Measurements from ENCODE around the gene SSNA1. TPM values are rescaled to one million over a fixed set of nuclear protein-coding genes. Genes with fewer than 3 reads are reported as not detected.

Gene SSNA1
- total and polyA plus RNA-seq, 12 donors, result 13.2 to 138 (median 70.3) TPM

DNA sequence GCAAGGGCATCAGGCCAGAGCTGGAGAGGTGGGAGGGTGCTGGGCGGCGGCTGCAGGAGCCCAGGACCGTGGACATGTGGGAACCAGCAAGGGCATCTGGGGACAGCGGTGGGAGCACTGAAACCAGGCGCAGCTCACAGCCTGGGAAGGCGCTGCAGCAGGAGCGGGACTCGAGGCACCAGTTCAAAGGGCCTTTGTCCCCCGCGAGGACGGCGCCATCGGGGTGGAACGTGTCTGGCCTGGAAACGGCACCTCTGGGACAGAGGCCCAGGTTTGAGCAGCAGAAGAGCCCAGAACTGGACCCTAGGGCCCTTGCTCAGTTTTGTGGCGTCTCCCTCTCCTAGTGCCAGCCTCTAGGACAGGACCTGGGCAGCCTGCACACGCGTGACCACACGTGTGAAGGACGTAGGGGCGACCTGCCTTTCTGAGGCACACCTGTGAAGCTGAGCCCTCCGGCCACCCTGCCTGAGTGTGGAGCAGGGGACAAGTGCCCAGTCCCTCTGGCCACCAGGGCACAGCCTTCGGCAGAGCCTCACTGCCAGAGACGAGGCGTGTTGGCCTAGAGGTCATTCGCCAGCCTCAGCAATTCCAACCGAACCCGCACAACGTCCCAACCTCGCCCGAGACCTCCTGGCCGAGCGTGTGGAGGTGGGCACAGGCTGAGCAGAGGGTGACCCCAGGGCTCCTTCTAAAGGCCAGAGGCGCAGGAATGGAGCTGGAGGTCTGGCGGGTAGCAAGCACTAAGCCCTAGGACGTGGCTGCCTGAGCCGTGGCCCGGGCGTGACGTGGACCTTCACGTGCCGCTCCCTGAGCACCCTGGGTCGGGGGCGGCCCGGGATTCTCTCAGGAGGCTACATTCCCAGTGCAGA, 14.4 kb upstream of the SSNA1 start:
- no peak for DNase-seq
- Histone ChIP-seq H3K4me3 (no peak overlapping the region), H3K9me3 (replicated peaks in 1 of 3) (no peaks in the 10 kb centered on the region), H3K27ac (no peak overlapping the region), H3K36me3 (replicated peaks in 1 of 2) (no peaks in the 10 kb centered on the region), H3K4me1 (replicated peaks in 1 of 2) (peaks cover 13 to 17% of the 10 kb centered on the region in 2 donors), H3K27me3 (peaks cover 31% of the 10 kb centered on the region)
- WGBS, 4 donors, result 76 to 85% (median 79%) methylated on average over 24 to 45 of the region's 45 CpGs
- intact Hi-C loops (cut with DNase I), result no loop called here
- TF ChIP-seq POLR2A (IDR thresholded peaks at IDR 0.05), result no peak
- TF ChIP-seq, protein P1, sequence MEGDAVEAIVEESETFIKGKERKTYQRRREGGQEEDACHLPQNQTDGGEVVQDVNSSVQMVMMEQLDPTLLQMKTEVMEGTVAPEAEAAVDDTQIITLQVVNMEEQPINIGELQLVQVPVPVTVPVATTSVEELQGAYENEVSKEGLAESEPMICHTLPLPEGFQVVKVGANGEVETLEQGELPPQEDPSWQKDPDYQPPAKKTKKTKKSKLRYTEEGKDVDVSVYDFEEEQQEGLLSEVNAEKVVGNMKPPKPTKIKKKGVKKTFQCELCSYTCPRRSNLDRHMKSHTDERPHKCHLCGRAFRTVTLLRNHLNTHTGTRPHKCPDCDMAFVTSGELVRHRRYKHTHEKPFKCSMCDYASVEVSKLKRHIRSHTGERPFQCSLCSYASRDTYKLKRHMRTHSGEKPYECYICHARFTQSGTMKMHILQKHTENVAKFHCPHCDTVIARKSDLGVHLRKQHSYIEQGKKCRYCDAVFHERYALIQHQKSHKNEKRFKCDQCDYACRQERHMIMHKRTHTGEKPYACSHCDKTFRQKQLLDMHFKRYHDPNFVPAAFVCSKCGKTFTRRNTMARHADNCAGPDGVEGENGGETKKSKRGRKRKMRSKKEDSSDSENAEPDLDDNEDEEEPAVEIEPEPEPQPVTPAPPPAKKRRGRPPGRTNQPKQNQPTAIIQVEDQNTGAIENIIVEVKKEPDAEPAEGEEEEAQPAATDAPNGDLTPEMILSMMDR (IDR thresholded peaks at IDR 0.05), result no peak

DNA sequence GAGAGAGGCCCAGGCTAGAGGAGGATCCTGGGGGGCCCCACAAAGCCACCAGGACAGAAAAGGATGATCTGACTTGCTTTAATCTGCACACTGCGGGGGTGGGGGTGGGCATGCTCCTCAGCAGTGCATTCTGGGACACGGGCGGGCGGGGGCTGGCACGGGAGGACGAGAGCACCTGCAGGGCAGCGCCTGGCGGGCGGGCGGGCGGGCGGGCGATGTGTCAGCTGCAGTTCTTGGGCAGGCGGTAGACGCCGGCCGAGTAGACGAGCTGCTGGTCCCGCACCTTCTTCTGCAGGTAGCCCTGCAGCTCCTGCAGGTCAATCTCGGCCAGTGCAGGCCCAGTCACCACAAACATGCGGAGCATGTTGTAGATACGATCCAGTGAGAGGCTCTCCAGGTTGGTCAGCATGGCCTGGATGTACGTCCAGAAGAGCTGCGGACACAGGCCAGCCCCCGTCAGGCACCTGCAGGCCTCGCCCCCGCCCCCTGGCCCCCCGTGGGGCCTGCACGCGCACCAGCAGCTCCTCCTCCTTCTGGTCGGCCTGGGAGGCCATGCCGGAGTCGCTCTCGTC, 13.7 kb upstream of the SSNA1 start:
- whole genome bisulfite sequencing, 4 donors, result 39 to 52% (median 45%) methylated on average over 3 to 34 of the region's 34 CpGs; no CpG with 5 or more reads in 1 of the 4 donors
- Histone ChIP-seq H3K4me3 (no peak overlapping the region), H3K27me3 (peaks cover 23% of the 10 kb centered on the region), H3K36me3 (replicated peaks in 1 of 2) (peaks cover 0 to 6% of the 10 kb centered on the region in 2 donors), H3K9me3 (replicated peaks in 1 of 3) (no peaks in the 10 kb centered on the region), H3K27ac (no peak overlapping the region), H3K4me1 (replicated peaks in 1 of 2) (peaks cover 8 to 10% of the 10 kb centered on the region in 2 donors)
- intact Hi-C loops (cut with DNase I), result no loop called here
- TF ChIP-seq POLR2A (IDR thresholded peaks at IDR 0.05), result no peak
- TF ChIP-seq, protein P1 (IDR thresholded peaks at IDR 0.05), result no peak
- DNase-seq, result no peak

DNA sequence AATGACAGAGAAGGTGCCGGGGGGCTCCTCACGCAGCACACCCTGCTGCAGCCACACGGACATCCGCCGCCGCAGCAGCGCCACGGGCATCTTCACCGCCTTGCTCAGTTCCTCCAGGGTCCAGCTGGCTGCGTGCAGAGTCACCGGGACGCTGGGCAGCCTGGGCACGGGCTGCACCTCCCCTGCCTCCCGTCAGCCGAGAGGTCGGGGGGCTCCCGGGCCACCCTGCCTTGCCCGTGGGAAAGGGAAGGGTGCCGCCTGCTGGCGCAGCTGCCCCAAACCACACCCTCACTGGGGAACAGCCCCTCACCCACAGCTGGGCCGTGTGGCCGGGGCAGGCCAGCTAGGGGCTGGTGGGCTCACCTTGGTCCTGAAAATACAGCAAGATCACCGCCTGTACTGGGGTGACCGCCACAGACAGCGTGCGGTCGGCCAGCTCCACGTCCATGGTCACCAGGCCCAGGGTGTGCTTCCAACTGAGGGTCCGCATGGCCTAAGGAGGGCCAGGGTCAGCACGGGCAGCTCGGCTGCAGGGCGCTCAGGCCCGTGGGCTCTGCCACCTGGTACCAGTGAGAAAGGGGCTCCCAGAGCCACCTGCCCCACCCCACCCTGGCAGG, 13.0 kb upstream of the SSNA1 start:
- Histone ChIP-seq H3K27me3 (peaks cover 17% of the 10 kb centered on the region), H3K9me3 (replicated peaks in 1 of 3) (no peaks in the 10 kb centered on the region), H3K27ac (no peak overlapping the region), H3K4me3 (no peak overlapping the region), H3K36me3 (replicated peaks in 1 of 2) (peaks cover 0 to 12% of the 10 kb centered on the region in 2 donors), H3K4me1 (replicated peaks in 1 of 2) (peaks cover 8 to 10% of the 10 kb centered on the region in 2 donors)
- no peak for DNase-seq
- 37 to 53% (median 42%) methylated on average over 8 to 33 of the region's 33 CpGs; no CpG with 5 or more reads in 1 of the 4 donors for WGBS, 4 donors
- TF ChIP-seq POLR2A (IDR thresholded peaks at IDR 0.05), result no peak
- TF ChIP-seq, protein P1 (IDR thresholded peaks at IDR 0.05), result peak in 1 of 6 experiments; percentile 5
- intact Hi-C loops (cut with DNase I), result no loop called here
